MCF 10A (cell line): ENCODE measurements around the gene PTER. TPM values are rescaled to one million over a fixed set of nuclear protein-coding genes. Genes with fewer than 3 reads are reported as not detected.

Experiments
- Bru-seq: library from RNA; stranded (reverse); fragments of 400-500 nt; gene quantifications from one replicate; lab custom pipeline; 2021; lab: Mats Ljungman, UMichigan
- BruChase-seq, 2 experiments: library from RNA; stranded (reverse); fragments of 400-500 nt; gene quantifications; one replicate each; lab custom pipeline; 2021; lab: Mats Ljungman, UMichigan
- BruUV-seq: library from RNA; stranded (reverse); fragments of 400-500 nt; replicated peaks from 2 replicates; lab custom pipeline; 2021; lab: Mats Ljungman, UMichigan
- CTCF ChIA-PET: fragments of 300-600 bp; sonication (Branson Sonifier 250); formaldehyde crosslinking; extraction: SDS; loops from one replicate; lab custom pipeline; 2021; ENCODE audit warnings: antibody characterized with exemption, inconsistent platforms; lab: Yijun Ruan, JAX
- POLR2A ChIA-PET: fragments of 300-600, 350-650 bp; sonication (Branson Sonifier 250); formaldehyde crosslinking; extraction: SDS; loops from one replicate; lab custom pipeline; 2020; ENCODE audit warnings: antibody characterized with exemption, inconsistent platforms; lab: Yijun Ruan, JAX
- DNase-seq: peaks from one replicate; pipeline ENCODE4 v3.0.0-alpha.2; 2018; ENCODE audit not compliant: unreplicated experiment
- H3K27ac Mint-ChIP-seq: one replicate; pipeline ENCODE4 v1.8.0; 2022; ENCODE audit warnings: mild to moderate bottlenecking, low read depth, mixed read lengths; ENCODE audit not compliant: unreplicated experiment
- H3K27me3 Mint-ChIP-seq: one replicate; pipeline ENCODE4 v1.8.0; 2022; ENCODE audit warnings: mixed read lengths; ENCODE audit not compliant: insufficient read depth, unreplicated experiment
- H3K36me3 Mint-ChIP-seq: one replicate; pipeline ENCODE4 v1.8.0; 2022; ENCODE audit warnings: mild to moderate bottlenecking, moderate library complexity, mixed read lengths; ENCODE audit not compliant: insufficient read depth, unreplicated experiment
- H3K4me1 Mint-ChIP-seq: one replicate; pipeline ENCODE4 v1.8.0; 2022; ENCODE audit warnings: mixed read lengths; ENCODE audit not compliant: insufficient read depth, unreplicated experiment
- H3K4me3 Mint-ChIP-seq: one replicate; pipeline ENCODE4 v1.8.0; 2022; ENCODE audit warnings: mild to moderate bottlenecking, moderate library complexity, mixed read lengths; ENCODE audit not compliant: unreplicated experiment
- H3K9me3 Mint-ChIP-seq: one replicate; pipeline ENCODE4 v1.8.0; 2022; ENCODE audit warnings: mixed read lengths; ENCODE audit not compliant: unreplicated experiment
- CTCF ChIP-seq: fragments of 200-600 bp; IDR thresholded peaks from one replicate; pipeline ENCODE4 v1.8.0; 2022; ENCODE audit warnings: antibody characterized with exemption, mild to moderate bottlenecking; ENCODE audit not compliant: unreplicated experiment
- intact Hi-C: fragments of 100-400 bp; cut with micrococcal nuclease; formaldehyde crosslinking; loops from 2 replicates; pipeline ENCODE4 v1.14.1; 2022
- long read RNA-seq: library from polyadenylated mRNA; stranded (forward); transcript quantifications from one replicate; pipeline ENCODE4 v2.0.0, GENCODE V29; 2022
- total RNA-seq: library from RNA; stranded (reverse); gene quantifications from 2 replicates; pipeline ENCODE4 v1.2.3, GENCODE V29; 2022

PTER gene
- total RNA-seq (50.8 and 53.2 TPM in 2 replicates), Bru-seq, nascent RNA (percentile 86 among the genes with signal in this experiment), BruChase-seq, experiment 1, labeled RNA remaining after a 6-hour chase (percentile 86 among the genes with signal in this experiment), BruChase-seq, experiment 2, labeled RNA remaining after a 2-hour chase (percentile 81 among the genes with signal in this experiment)
- long read RNA-seq, transcript PTER-205 (5 exons, 1,203 nt) = major isoform, 41 of 150 reads
- long read RNA-seq, transcript PTER-202 (6 exons, 3,777 nt) = minor isoform, 31 of 150 reads
- long read RNA-seq, transcript PTER-203 (4 exons, 3,212 nt) = minor isoform, 6 of 150 reads
- long read RNA-seq, partial matches to known transcripts = 16 of 150 reads
- long read RNA-seq, other reads (novel, unspliced or antisense) = 56 of 150 reads

- POLR2A ChIA-PET = interaction anchor here (1.1 kb wide), 1 partner anchor 205 kb away, joined by 3 read pairs; no protein-coding TSS in a partner anchor
Observed at GRCh38 chr10:16436758-16437539, at the start of gene PTER. TSS of gene PTER (plus strand) at chr10:16437010. CDS start at chr10:16484385, 47,375 bp downstream.

GRCh38 chr10:16392531-16393069, 44.2 kb upstream of the PTER start:
- BruUV-seq = no TSS peak
- no peak for DNase-seq
- Mint-ChIP-seq H3K4me3 (no peak overlapping the region), H3K27me3 (peaks cover 13% of the 10 kb centered on the region), H3K36me3 (no peaks in the 10 kb centered on the region), H3K4me1 (no peaks in the 10 kb centered on the region), H3K27ac (no peak overlapping the region), H3K9me3 (no peaks in the 10 kb centered on the region)
- TF ChIP-seq CTCF = no peak
- POLR2A ChIA-PET = no interaction called here
- CTCF ChIA-PET = no interaction called here
- intact Hi-C loops = no loop called here

More at GRCh38 chr10:16436758-16437539, at the start of gene PTER:
- DNase-seq = peak; percentile 98
- TF ChIP-seq CTCF = no peak
- CTCF ChIA-PET = interaction anchor here (0.6 to 1.1 kb wide), 2 partner anchors 46 to 329 kb away, joined by 3 read pairs; no protein-coding TSS in a partner anchor
- Mint-ChIP-seq H3K4me1 (peaks cover 29% of the 10 kb centered on the region), H3K9me3 (no peaks in the 10 kb centered on the region), H3K27me3 (no peaks in the 10 kb centered on the region), H3K36me3 (peaks cover 6% of the 10 kb centered on the region), H3K4me3 (peak within 1 kb of the TSS; percentile 91), H3K27ac (peak within 1 kb of the TSS; percentile 94)
- intact Hi-C loops = loop anchor here (1.0 kb wide), 1 partner anchor 108 kb away; no protein-coding TSS in a partner anchor
- BruUV-seq = no TSS peak

- CTCF ChIA-PET = no interaction called here
Observed at GRCh38 chr10:16393271-16393858, 43.4 kb upstream of the PTER start.

More at GRCh38 chr10:16393271-16393858, 43.4 kb upstream of the PTER start:
- TF ChIP-seq CTCF = no peak
- no peaks in the 10 kb centered on the region for H3K9me3 Mint-ChIP-seq
- H3K36me3 Mint-ChIP-seq = peaks cover 5% of the 10 kb centered on the region
- peaks cover 13% of the 10 kb centered on the region for H3K27me3 Mint-ChIP-seq
- no peak overlapping the region for H3K27ac Mint-ChIP-seq
- intact Hi-C loops = no loop called here
- no TSS peak for BruUV-seq
- POLR2A ChIA-PET = no interaction called here
- DNase-seq = no peak
- H3K4me3 Mint-ChIP-seq = no peak overlapping the region
- H3K4me1 Mint-ChIP-seq = no peaks in the 10 kb centered on the region
